A673 (cell line): ENCODE measurements around the gene MPHOSPH9.

Experiments used
- EZH2 ChIP-seq: fragments of 200-600 bp; sonication (generic); IDR thresholded peaks from 2 replicates; pipeline ENCODE4 v1.6.1; 2017; ENCODE audit warnings: borderline replicate concordance, low read depth, mild to moderate bottlenecking, mixed read lengths, antibody characterized with exemption, low read length; ENCODE audit not compliant: poor library complexity, severe bottlenecking
- TF ChIP-seq, protein P1 (sequence below): fragments of 300-800, 200-600 bp; sonication (generic); conservative IDR thresholded peaks from 2 replicates; pipeline ENCODE4 v1.5.1; 2017; ENCODE audit warnings: low read depth, mild to moderate bottlenecking, antibody characterized with exemption, low read length, moderate library complexity, mixed read lengths

GRCh38 chr12:123267991-123268843, 35.3 kb upstream of the MPHOSPH9 start:
- TF ChIP-seq, protein P1, sequence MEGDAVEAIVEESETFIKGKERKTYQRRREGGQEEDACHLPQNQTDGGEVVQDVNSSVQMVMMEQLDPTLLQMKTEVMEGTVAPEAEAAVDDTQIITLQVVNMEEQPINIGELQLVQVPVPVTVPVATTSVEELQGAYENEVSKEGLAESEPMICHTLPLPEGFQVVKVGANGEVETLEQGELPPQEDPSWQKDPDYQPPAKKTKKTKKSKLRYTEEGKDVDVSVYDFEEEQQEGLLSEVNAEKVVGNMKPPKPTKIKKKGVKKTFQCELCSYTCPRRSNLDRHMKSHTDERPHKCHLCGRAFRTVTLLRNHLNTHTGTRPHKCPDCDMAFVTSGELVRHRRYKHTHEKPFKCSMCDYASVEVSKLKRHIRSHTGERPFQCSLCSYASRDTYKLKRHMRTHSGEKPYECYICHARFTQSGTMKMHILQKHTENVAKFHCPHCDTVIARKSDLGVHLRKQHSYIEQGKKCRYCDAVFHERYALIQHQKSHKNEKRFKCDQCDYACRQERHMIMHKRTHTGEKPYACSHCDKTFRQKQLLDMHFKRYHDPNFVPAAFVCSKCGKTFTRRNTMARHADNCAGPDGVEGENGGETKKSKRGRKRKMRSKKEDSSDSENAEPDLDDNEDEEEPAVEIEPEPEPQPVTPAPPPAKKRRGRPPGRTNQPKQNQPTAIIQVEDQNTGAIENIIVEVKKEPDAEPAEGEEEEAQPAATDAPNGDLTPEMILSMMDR: no peak
- TF ChIP-seq EZH2: no peak
